ENCODE measurements around the gene NPTX1.

Gene NPTX1

DNA sequence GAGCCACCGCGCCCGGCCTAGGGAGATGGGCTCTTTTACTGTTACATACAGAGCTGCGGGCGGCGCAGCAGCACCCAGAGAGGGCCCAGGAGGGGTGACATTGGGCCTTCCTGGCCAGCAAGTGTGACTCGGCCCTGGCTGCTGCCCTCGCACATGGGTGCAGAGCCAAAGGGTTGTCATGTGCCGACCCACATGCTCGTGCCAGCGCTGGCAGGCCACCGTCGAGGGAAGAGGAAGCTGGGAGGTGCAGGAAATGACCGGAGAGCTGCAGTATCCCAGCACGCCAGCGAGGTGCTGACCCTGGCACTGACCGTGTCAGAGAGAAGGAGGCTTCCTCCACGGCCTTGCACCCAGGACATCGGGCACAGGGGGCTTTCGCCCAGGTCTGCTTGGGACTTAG lies 53.4 kb downstream of the NPTX1 start:
- H3K4me3 ChIP-seq (ENCODE audit: low read depth, low read length) = no peak overlapping the region
- no peak for TF ChIP-seq CTCF (IDR thresholded peaks at IDR 0.05; ENCODE audit: low read depth, low read length, missing control alignments)
- DNase-seq (ENCODE audit: low read depth) = no peak

- TF ChIP-seq CTCF (IDR thresholded peaks at IDR 0.05; ENCODE audit: low read depth, low read length, missing control alignments) = no peak
- no peak for DNase-seq (ENCODE audit: low read depth)
These were observed 54.1 kb downstream of the NPTX1 start for GRCh38 chr17:80422276-80422675.

GRCh38 chr17:80421381-80422090 lies 54.9 kb downstream of the NPTX1 start:
- no peak for DNase-seq (ENCODE audit: low read depth)
- H3K4me3 ChIP-seq (ENCODE audit: low read depth, low read length) = no peak overlapping the region
- TF ChIP-seq CTCF (IDR thresholded peaks at IDR 0.05; ENCODE audit: low read depth, low read length, missing control alignments) = no peak

More at GRCh38 chr17:80422276-80422675, 54.1 kb downstream of the NPTX1 start:
- no peak overlapping the region for H3K4me3 ChIP-seq (ENCODE audit: low read depth, low read length)

DNA sequence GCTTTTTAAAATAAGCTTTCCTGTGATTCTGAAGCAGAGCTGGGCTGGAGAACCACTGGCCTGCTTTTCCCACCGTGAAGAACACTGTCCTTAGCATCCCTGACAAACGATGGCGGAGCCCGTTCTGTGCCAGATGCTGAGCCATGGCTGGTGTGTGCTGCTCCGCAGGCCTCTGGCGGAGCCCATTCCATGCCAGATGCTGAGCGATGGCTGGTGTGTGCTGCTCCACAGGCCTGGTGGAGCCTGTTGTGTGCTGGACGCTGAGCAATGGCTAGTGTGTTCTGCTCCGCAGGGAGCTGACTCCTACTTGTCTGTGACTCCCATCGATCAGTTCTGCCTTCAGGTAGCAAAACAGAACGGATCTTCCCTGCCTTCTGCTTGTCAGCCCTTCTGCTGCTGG lies 57.2 kb downstream of the NPTX1 start:
- no peak overlapping the region for H3K4me3 ChIP-seq (ENCODE audit: low read depth, low read length)
- no peak for TF ChIP-seq CTCF (IDR thresholded peaks at IDR 0.05; ENCODE audit: low read depth, low read length, missing control alignments)
- DNase-seq (ENCODE audit: low read depth) = no peak

- no peak overlapping the region for H3K4me3 ChIP-seq (ENCODE audit: low read depth, low read length)
- TF ChIP-seq CTCF (IDR thresholded peaks at IDR 0.05; ENCODE audit: low read depth, low read length, missing control alignments) = no peak
- no peak for DNase-seq (ENCODE audit: low read depth)
These were observed 57.8 kb downstream of the NPTX1 start for GRCh38 chr17:80418589-80418988.

Data from GM12864 (cell line).